CD4-positive, alpha-beta T cell treated with Interleukin-4 for 1 hour (primary cell): ENCODE measurements around the gene ZNF324B.
"Not testable (repeated sequence)": the region's sequence is repeated elsewhere in the genome, so short reads cannot be mapped to it uniquely, and the experiment has no call there.

ENCODE experiments used
- DNase-seq, 2 donors: peaks; one replicate each; pipeline ENCODE4 v3.0.0-alpha.2; 2020 to 2022

The ZNF324B gene

GRCh38 chr19:58455306-58455705 is 3.9 kb downstream of the ZNF324B start:
- no peak for DNase-seq

- DNase-seq = no peak
These were observed 4.7 kb downstream of the ZNF324B start for GRCh38 chr19:58456111-58456510.

DNA sequence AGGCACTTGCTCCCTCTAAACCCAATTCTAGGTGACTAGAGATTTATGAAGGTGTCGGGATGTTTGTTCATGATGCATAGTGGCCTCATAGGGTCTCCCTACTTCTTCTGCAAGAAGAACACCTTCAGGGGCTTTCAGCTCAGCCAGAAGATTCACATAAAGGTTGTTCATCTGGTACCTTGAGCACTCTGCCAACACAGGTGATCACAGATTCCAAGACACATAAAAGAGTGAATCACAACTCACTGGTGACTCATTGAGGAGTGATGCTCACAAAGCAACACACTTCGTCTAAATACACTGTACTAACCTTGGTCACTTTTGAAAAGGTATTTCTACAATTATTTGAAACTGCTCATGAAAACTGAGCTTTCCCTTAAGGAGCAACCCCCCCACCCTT is 8.6 kb downstream of the ZNF324B start:
- DNase-seq = no peak

- no peak for DNase-seq
These were observed 14.8 kb downstream of the ZNF324B start for GRCh38 chr19:58466089-58466759.

DNA sequence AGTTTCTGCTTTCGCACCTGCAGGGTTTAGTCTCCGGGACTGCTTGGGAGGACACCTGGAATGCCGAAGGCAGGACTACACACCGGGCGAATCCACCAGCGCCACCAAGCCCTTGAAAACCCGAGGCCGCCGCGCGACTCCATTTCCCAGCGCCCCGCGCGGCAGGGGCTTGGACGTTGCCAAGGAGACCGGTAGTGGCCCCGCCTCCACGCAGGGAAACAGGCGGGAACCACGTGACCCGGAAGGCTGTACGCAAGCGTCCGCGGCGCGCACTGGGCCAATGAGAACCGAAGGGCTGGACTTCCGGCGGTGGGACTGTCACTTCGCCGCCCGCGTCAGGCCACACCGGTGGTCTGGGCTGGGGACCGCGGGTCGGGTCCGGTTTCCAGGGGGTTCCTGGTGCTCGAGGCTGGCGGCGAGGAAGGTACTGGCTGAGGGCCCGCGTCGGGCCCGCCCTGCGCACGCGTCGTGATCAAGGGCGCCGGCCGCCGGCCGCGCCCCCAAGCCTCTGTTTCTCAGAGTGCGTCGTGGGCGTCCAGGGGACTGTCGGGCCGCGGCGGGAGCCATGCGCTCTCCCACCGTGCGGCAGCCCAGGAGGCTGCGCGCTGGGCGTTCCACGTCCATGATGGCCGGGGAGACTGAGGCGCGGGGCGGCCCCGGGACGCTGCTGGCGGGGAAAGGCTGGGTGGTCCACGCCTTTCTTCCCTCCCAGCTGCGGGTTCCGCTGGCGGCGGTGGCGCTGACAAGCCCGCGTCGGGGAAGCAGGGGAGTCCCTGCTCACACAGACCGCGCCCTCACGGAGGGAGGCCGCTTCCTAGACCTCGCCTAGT is 15.6 kb downstream of the ZNF324B start, which contains the start of gene ZNF324:
ZNF324 (plus strand) TSS at position 321 of the 830 bp plus-strand sequence. CDS start 2,106 bp downstream, outside the sequence.
- peak; percentile 96 for DNase-seq

DNA sequence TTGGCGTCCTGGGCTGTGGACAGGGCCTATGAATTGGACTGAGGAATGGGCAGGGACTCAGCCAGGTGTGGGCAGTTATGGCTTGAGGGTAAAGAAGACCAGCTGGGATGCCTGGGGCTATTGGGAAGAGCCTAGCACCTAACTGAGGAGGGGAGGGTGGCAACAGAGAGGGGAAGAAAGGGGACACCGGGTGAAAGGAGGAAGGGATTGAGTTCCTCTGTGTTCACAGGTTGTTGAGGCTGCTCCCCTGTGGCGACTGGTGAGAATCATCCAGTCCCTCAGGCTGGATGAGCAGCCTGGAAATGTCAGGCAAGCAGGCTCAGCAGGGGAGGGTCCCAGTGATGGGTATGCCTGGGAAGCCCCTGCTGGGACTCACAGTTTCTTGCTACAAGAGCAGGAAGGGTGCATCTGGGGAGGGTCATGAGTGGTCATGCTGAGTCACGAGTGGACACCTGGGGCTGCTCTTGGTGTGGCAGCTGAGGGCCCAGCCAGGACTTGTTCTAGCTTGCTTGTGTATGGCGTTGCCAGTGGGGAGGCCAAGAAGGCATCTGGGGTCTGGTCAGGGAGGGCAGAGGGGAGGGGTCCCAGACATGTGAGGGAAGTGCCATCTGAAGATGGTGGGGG is 16.9 kb downstream of the ZNF324B start:
- no peak for DNase-seq

GRCh38 chr19:58469241-58470013 is 18.0 kb downstream of the ZNF324B start:
- DNase-seq = no peak

GRCh38 chr19:58470837-58471543 is 19.6 kb downstream of the ZNF324B start:
- DNase-seq = not testable (repeated sequence)

- DNase-seq = no peak
These were observed 20.3 kb downstream of the ZNF324B start for GRCh38 chr19:58471736-58472135.

DNA sequence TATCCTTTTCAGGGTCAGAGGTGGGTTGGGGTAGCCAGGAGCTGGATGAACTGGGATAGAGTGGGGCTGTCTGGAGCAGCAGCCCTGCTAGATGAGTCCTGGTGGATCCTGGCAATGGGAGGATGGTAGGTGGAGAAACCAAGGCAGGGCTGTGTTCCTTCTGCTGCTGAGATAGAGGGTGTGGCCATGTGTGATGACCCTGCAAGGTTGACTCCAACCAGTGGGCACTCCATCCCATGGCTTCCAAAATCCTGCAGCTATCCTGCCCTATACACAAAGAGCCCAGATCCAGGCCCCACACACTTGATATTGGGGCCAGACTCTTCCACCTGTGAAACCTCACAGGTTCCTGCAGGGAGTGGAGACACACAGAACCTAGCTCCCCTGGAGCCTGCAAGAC is 22.4 kb downstream of the ZNF324B start:
- no peak for DNase-seq

DNA sequence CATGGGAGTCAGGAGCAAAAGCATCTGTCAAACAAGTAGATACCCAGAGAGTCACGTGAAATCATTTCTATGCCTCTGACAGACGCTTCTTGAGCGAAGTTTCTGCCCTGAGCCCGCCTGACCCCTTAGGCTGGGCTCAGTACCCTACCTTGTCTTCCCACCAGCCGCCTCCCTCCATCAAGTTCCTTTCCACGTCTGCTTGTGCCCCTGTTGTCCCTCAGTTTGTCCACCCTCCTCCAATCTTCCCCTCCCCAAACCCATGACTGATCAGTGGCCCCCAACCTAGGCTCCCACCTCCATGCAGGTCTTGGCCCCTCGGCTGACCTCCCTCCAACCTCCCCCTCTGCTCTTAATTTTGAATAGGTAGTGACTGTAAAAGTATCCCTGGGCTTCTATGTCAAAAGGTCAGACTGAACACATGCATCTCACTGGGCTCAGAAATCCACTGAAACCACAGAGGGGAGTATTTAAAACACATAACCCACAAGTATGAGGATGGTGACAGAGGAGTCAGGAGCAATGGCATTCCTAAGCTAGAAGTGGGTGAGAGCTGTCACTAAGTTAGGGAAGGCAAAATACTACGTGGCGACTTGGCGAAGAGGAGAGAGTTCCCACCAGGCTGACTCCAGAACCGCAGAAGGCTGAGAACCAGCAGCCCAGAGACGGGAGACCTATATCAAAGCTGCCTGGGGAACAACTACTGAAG is 23.0 kb downstream of the ZNF324B start:
- DNase-seq = no peak

DNA sequence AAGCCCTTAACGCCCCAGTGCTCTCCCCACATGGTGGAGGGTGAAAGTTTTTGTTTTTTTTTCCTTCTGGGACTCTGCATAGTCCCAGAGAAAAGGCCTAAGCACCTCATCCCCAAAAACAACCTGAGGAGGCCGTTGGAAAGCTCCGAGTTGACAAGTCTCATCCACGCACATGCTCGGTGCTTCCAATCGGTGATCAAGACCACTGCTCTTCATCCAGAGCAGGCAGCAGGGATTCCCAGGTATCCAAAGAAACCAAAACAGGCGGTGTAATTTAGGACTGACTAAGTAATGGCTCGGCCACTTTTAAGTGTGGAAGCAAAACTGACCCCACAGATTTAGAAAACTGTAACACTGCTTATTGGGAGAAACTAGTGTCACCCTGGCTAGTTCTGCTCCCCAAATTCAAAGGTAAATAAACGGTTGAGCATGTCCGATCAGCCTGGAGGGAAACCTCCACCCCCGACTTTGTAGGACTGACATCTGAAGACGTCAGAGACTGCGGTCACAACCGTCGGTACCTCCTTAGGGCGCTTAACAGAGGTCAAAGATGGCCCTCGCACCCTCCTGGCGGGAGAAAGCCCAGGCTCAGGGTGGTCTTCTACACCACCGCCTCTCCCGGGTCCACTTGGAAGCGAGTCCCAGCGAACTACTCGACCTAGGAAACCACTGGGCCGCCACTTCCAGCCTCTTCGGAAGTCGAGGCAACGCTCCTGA is 23.7 kb downstream of the ZNF324B start:
- no peak for DNase-seq

GRCh38 chr19:58475714-58476497 is 24.5 kb downstream of the ZNF324B start, which contains the start of gene ZNF446:
Gene ZNF446 (plus strand): TSS chr19:58476352. CDS start chr19:58477219, 867 bp downstream.
- peak; percentile 96 to 97 for DNase-seq

DNA sequence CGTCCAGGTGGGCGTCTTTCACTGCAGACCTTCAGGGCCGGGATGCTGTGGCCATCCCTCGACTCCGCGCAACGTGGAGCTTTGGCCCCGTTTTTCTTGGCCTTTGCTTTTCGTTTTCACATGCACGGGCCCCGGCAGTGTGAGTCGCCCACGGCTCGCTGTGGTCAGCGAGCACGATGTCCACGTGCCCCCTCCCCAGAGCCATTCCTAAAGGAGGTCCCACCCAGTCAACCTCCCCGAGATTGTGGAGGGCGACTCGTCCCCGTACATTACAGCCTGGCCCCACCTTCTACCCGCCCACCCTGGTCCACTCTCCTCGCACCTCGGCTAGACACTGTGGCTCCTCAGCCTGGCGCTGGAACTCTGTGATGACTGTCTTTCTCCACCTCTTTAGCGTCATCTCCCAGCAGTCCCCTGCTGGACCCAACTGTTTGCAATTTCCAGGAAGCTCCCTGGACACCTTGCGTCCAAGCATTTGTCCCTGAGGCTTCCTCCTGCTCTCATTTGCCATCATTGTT is 25.1 kb downstream of the ZNF324B start:
- DNase-seq = no peak

DNA sequence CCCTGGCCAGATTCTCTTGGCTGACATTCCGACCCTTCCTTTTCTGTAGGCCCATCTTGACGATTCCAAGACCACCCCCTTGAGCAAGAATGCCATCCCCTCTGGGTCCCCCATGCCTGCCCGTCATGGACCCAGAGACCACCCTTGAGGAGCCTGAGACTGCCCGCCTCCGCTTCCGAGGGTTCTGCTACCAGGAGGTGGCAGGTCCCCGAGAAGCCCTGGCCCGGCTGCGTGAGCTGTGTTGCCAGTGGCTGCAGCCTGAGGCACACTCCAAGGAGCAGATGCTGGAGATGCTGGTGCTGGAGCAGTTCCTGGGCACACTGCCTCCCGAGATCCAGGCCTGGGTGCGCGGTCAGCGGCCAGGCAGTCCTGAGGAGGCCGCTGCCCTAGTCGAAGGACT is 25.7 kb downstream of the ZNF324B start:
- DNase-seq = no peak

DNA sequence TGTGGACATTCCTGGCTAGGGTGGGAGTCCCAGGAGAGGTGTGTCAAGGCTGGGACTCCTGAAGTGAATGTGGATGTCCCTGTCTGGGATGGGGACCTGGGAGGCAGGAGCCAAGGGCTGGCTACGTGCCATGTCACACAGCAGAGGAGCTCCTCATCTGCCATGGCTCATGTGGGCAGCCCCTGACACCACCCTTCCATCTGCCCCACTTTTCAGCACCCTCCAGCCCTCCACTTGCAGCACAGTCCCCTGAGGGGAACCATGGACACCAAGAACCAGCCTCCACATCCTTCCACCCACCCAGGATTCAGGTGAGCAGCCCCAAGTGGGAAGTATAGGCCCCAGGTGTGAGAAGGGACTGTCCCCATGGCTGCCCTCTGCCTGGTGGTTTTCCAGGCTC is 26.4 kb downstream of the ZNF324B start:
- DNase-seq = no peak

DNA sequence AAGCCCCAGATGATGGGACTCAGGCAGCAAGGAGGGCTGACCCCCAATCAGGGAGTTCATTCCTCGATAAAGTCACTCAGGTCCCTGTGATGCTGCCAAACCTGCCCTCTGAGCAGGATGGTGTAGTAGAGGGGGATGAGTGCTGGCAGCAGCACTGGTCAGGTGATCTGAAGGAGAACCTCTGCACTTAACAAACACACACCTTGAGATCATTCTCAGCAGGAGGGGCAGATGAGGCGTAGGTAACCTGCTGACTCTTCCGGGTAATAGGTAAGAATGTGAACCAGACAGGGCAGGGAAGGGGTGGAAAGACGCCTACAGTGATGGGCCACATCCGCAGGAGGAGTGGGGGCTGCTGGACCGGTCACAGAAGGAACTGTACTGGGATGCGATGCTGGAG is 27.9 kb downstream of the ZNF324B start:
- no peak for DNase-seq

- DNase-seq = no peak
These were observed 28.5 kb downstream of the ZNF324B start for GRCh38 chr19:58479736-58480480.

- no peak for DNase-seq
These were observed 29.0 kb downstream of the ZNF324B start for GRCh38 chr19:58480481-58480830.
